Calu3 (cell line): Measurements from ENCODE around the gene RNF169. TPM values are rescaled to one million over a fixed set of nuclear protein-coding genes. Genes with fewer than 3 reads are reported as not detected.

Experiments
- BruUV-seq: library from RNA; stranded (reverse); fragments of 400-500 nt; replicated peaks from 2 replicates; lab custom pipeline; 2021; lab: Mats Ljungman, UMichigan
- CTCF ChIA-PET: fragments of 300-600 bp; sonication (Branson Sonifier 250); formaldehyde crosslinking; loops from one replicate; lab custom pipeline; 2022; ENCODE audit warnings: antibody characterized with exemption; lab: Charles Lee
- DNase-seq: peaks from one replicate; pipeline ENCODE4 v3.0.0; 2022
- H3K27ac Mint-ChIP-seq: one replicate; pipeline ENCODE4 v1.8.0; 2022; ENCODE audit warnings: mixed read lengths; ENCODE audit not compliant: unreplicated experiment
- H3K27me3 Mint-ChIP-seq: one replicate; pipeline ENCODE4 v1.8.0; 2022; ENCODE audit warnings: mixed read lengths; ENCODE audit not compliant: unreplicated experiment
- H3K36me3 Mint-ChIP-seq: one replicate; pipeline ENCODE4 v1.8.0; 2022; ENCODE audit warnings: mild to moderate bottlenecking, moderate library complexity, mixed read lengths; ENCODE audit not compliant: insufficient read depth, unreplicated experiment
- H3K4me1 Mint-ChIP-seq: one replicate; pipeline ENCODE4 v1.8.0; 2022; ENCODE audit warnings: mild to moderate bottlenecking, low read depth, mixed read lengths; ENCODE audit not compliant: unreplicated experiment
- H3K4me3 Mint-ChIP-seq: one replicate; pipeline ENCODE4 v1.8.0; 2022; ENCODE audit warnings: mild to moderate bottlenecking, low read depth, moderate library complexity, mixed read lengths; ENCODE audit not compliant: unreplicated experiment
- H3K9me3 Mint-ChIP-seq: one replicate; pipeline ENCODE4 v1.8.0; 2022; ENCODE audit warnings: low read depth, mixed read lengths; ENCODE audit not compliant: unreplicated experiment
- CTCF ChIP-seq: fragments of 200-600 bp; IDR thresholded peaks from one replicate; pipeline ENCODE4 v1.8.0; 2022; ENCODE audit warnings: antibody characterized with exemption; ENCODE audit not compliant: unreplicated experiment
- intact Hi-C: fragments of 100-400 bp; cut with micrococcal nuclease; formaldehyde crosslinking; loops from one replicate; pipeline ENCODE4 v1.10.0; 2022; ENCODE audit not compliant: unreplicated experiment
- total RNA-seq: library from RNA; stranded (reverse); gene quantifications from 2 replicates; pipeline ENCODE4 v1.2.3, GENCODE V29; 2022

The RNF169 gene
- total RNA-seq, 1 experiment from 2014 or later, result 22.5 TPM

DNA sequence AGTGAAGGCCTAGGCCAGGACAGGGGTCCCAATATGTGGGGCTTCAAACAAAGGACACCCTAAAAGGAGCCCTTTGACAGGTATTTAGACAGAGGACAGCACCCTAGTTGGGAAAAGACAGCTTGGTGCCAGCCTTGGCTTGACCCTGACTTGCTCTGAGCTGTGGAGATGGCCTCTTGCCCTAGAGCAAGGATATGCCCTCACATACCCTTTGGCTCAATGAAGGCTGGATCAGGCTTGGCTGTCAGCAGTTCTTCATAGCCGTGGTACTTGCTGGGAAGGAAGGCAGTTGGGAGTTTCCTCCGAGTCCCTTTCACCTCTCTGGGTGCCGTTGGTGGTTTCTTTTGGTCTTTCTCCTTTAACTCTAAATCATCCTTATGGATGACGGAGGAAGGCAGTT is 96.2 kb downstream of the RNF169 start:
- no peaks in the 10 kb centered on the region for H3K27me3 Mint-ChIP-seq
- BruUV-seq, result no TSS peak
- CTCF ChIA-PET, result no interaction called here
- intact Hi-C loops, result no loop called here
- H3K4me3 Mint-ChIP-seq, result no peak overlapping the region
- no peak for TF ChIP-seq CTCF
- peaks cover 6% of the 10 kb centered on the region for H3K4me1 Mint-ChIP-seq
- peaks cover 18% of the 10 kb centered on the region for H3K36me3 Mint-ChIP-seq
- no peaks in the 10 kb centered on the region for H3K9me3 Mint-ChIP-seq
- no peak overlapping the region for H3K27ac Mint-ChIP-seq
- DNase-seq, result no peak

GRCh38 chr11:74845978-74846517 is 97.4 kb downstream of the RNF169 start:
- CTCF ChIA-PET, result no interaction called here
- no TSS peak for BruUV-seq
- intact Hi-C loops, result no loop called here
- H3K27me3 Mint-ChIP-seq, result no peaks in the 10 kb centered on the region
- no peak overlapping the region for H3K4me3 Mint-ChIP-seq
- TF ChIP-seq CTCF, result no peak
- H3K4me1 Mint-ChIP-seq, result peaks cover 12% of the 10 kb centered on the region
- H3K27ac Mint-ChIP-seq, result no peak overlapping the region
- no peak for DNase-seq
- H3K9me3 Mint-ChIP-seq, result no peaks in the 10 kb centered on the region
- H3K36me3 Mint-ChIP-seq, result peaks cover 24% of the 10 kb centered on the region

DNA sequence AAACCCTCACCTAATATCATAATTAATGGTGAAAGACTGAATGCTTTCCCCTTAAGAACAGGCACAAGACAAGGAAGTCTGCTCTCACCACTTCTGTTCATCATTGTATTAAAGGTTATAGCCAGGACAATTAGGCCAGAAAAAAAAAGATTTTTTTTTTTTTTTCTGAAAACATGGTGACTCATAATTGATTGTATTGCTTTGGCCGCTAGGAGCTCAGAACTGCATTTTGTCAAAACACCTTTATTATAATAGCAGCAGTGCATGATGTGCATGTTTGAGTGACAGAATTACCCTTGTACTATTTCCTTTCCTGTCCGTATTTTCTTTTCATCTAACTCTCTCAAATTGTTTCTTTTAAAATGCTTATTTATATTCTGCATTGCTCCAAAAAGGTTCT is 98.1 kb downstream of the RNF169 start:
- no peaks in the 10 kb centered on the region for H3K27me3 Mint-ChIP-seq
- no TSS peak for BruUV-seq
- intact Hi-C loops, result no loop called here
- H3K36me3 Mint-ChIP-seq, result peaks cover 24% of the 10 kb centered on the region
- peaks cover 12% of the 10 kb centered on the region for H3K4me1 Mint-ChIP-seq
- H3K9me3 Mint-ChIP-seq, result no peaks in the 10 kb centered on the region
- TF ChIP-seq CTCF, result no peak
- CTCF ChIA-PET, result interaction anchor here (0.7 kb wide), 1 partner anchor 74 kb away, joined by 3 read pairs; no protein-coding TSS in a partner anchor
- no peak overlapping the region for H3K4me3 Mint-ChIP-seq
- DNase-seq, result no peak
- no peak overlapping the region for H3K27ac Mint-ChIP-seq

- H3K9me3 Mint-ChIP-seq, result no peaks in the 10 kb centered on the region
Measured at GRCh38 chr11:74847395-74847794, 98.7 kb downstream of the RNF169 start.

More at GRCh38 chr11:74847395-74847794, 98.7 kb downstream of the RNF169 start:
- Mint-ChIP-seq H3K4me3 (no peak overlapping the region), H3K27me3 (no peaks in the 10 kb centered on the region), H3K27ac (no peak overlapping the region), H3K36me3 (peaks cover 24% of the 10 kb centered on the region), H3K4me1 (peaks cover 12% of the 10 kb centered on the region)
- CTCF ChIA-PET, result interaction anchor here (0.7 kb wide), 1 partner anchor 74 kb away, joined by 3 read pairs; no protein-coding TSS in a partner anchor
- DNase-seq, result no peak
- no TSS peak for BruUV-seq
- no peak for TF ChIP-seq CTCF
- intact Hi-C loops, result no loop called here
